Testis (tissue), 2 donors: ENCODE measurements around the gene TMEM238.

ENCODE experiments used
- POLR2A ChIP-seq: fragments of 450-650 bp; IDR thresholded peaks from one replicate; pipeline ENCODE4 v1.6.1; 2017; ENCODE audit warnings: antibody characterized with exemption, mild to moderate bottlenecking, moderate library complexity
- TF ChIP-seq, protein P1 (sequence below), 3 experiments: fragments of 450-650 bp in 2 of 3; fragments of 200-600 bp in 1 of 3; sonication (generic) in 1 of 3; IDR thresholded peaks; one replicate each; pipeline ENCODE4 v1.5.1; 2016 to 2019; ENCODE audit warnings: antibody characterized with exemption in 3 of 3, mild to moderate bottlenecking in 2 of 3, moderate library complexity in 1 of 3

DNA sequence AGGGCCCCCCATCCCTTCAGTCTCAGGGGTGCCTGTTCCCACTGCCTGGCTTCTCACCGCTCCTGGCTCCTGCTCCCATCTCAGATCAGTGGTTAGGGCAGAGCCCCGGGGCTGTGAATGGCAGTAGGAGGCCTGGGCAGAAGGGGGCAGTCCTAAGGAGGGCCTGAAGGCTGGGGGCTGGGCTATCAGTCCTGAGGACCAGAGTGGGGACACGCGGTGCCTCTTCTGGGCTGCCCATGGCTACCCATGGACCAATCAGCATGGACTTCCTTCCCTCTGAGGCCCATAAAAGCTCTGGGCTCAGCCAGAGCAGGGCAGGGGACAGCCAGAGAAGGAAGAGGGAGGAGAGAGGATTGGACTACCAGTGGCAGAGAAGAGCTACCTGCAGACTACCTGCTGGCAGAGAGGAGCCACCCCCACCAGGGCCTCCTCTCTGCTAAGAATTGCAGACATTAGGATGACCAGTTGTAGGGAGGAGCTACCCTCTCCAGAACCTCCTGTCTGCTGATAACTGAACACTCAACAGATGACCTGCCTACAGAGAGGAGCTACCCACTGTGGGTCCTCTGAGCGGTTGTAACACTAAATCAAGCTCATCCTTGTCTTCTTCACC, 35.6 kb upstream of the TMEM238 start:
- TF ChIP-seq POLR2A, result no peak
- TF ChIP-seq, protein P1, sequence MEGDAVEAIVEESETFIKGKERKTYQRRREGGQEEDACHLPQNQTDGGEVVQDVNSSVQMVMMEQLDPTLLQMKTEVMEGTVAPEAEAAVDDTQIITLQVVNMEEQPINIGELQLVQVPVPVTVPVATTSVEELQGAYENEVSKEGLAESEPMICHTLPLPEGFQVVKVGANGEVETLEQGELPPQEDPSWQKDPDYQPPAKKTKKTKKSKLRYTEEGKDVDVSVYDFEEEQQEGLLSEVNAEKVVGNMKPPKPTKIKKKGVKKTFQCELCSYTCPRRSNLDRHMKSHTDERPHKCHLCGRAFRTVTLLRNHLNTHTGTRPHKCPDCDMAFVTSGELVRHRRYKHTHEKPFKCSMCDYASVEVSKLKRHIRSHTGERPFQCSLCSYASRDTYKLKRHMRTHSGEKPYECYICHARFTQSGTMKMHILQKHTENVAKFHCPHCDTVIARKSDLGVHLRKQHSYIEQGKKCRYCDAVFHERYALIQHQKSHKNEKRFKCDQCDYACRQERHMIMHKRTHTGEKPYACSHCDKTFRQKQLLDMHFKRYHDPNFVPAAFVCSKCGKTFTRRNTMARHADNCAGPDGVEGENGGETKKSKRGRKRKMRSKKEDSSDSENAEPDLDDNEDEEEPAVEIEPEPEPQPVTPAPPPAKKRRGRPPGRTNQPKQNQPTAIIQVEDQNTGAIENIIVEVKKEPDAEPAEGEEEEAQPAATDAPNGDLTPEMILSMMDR (IDR thresholded peaks at IDR 0.05), result no peak
